H1 (cell line): ENCODE data around the gene FRMD3. TPM values are rescaled to one million over a fixed set of nuclear protein-coding genes. Genes with fewer than 3 reads are reported as not detected.

Experiments
- CTCF ChIA-PET: fragments of 300-600 bp; sonication (Branson Sonifier 250); formaldehyde crosslinking; loops from one replicate; lab custom pipeline; 2021; ENCODE audit not compliant: partially characterized antibody; lab: Charles Lee
- POLR2A ChIA-PET: fragments of 300-600 bp; sonication (Branson Sonifier 250); formaldehyde crosslinking; loops from one replicate; lab custom pipeline; 2021; ENCODE audit warnings: inconsistent platforms; ENCODE audit not compliant: partially characterized antibody; lab: Charles Lee
- DNase-seq, 2 experiments: peaks; one replicate each; pipeline versions ENCODE4 v3.0.0 to v3.0.0-alpha.2; 2010 to 2022; ENCODE audit warnings: low spot score in 2 of 2, low read depth in 1 of 2, mixed read lengths in 1 of 2
- FAIRE-seq: peaks from 2 replicates; lab custom pipeline; 2011; peaks lifted over from hg19 to GRCh38; lab: Jason Lieb, UNC
- H2AFZ ChIP-seq: 2 replicates; pipeline ENCODE4 v1.8.1; 2012; ENCODE audit warnings: low read length, inconsistent platforms
- H2AK5ac ChIP-seq: 2 replicates; pipeline ENCODE4 v1.6.1; 2013; ENCODE audit warnings: low read depth, low read length
- H2BK120ac ChIP-seq: replicated peaks from 2 replicates; pipeline ENCODE3; 2013; ENCODE audit warnings: low read depth, low read length, inconsistent platforms
- H2BK12ac ChIP-seq: 2 replicates; pipeline ENCODE4 v1.6.1; 2013; ENCODE audit warnings: low read depth, low read length
- H2BK15ac ChIP-seq: 2 replicates; pipeline ENCODE4 v1.6.1; 2013; ENCODE audit warnings: low read length
- H2BK20ac ChIP-seq: 2 replicates; pipeline ENCODE4 v1.6.1; 2013; ENCODE audit warnings: low read length
- H2BK5ac ChIP-seq: 2 replicates; pipeline ENCODE4 v1.6.1; 2013; ENCODE audit warnings: low read depth, low read length
- H3K14ac ChIP-seq: 2 replicates; pipeline ENCODE4 v1.6.1; 2013; ENCODE audit warnings: inconsistent platforms; ENCODE audit not compliant: insufficient read length
- H3K18ac ChIP-seq: 2 replicates; pipeline ENCODE4 v1.6.1; 2013; ENCODE audit warnings: low read length; ENCODE audit errors: extremely low read depth
- H3K23ac ChIP-seq: 2 replicates; pipeline ENCODE4 v1.6.1; 2013; ENCODE audit warnings: inconsistent platforms; ENCODE audit not compliant: insufficient read length
- H3K23me2 ChIP-seq: 2 replicates; pipeline ENCODE4 v1.6.1; 2013; ENCODE audit warnings: low read depth, low read length
- H3K27ac ChIP-seq: 2 replicates; pipeline ENCODE4 v1.6.1; 2011; ENCODE audit warnings: low read depth, low read length, inconsistent platforms
- H3K27me3 ChIP-seq, 4 experiments: replicated peaks in 1 of 4; 1 replicate in 1 of 4; 2 replicates in 3 of 4; pipeline versions ENCODE4 v1.6.1 to v1.8.1; 2011 to 2013; ENCODE audit warnings: low read length in 3 of 4, mild to moderate bottlenecking in 3 of 4, inconsistent platforms in 2 of 4, mixed read lengths in 2 of 4, moderate library complexity in 1 of 4; ENCODE audit not compliant: control insufficient read depth in 3 of 4, insufficient read depth in 3 of 4; ENCODE audit errors: extremely low read depth in 1 of 4
- H3K36me3 ChIP-seq, 4 experiments: 2 replicates each; pipeline versions ENCODE4 v1.6.1 to v1.8.1; 2011 to 2013; ENCODE audit warnings: mild to moderate bottlenecking in 4 of 4, low read length in 3 of 4, moderate library complexity in 2 of 4, control low read depth in 1 of 4, inconsistent platforms in 1 of 4; ENCODE audit not compliant: insufficient read depth in 4 of 4, control insufficient read depth in 2 of 4
- H3K4ac ChIP-seq: replicated peaks from 2 replicates; pipeline ENCODE3; 2013; ENCODE audit warnings: low read length, low read depth, mixed read lengths, inconsistent platforms; ENCODE audit not compliant: insufficient read length
- H3K4me1 ChIP-seq, 4 experiments: replicated peaks in 1 of 4; 1 replicate in 1 of 4; 2 replicates in 3 of 4; pipeline versions ENCODE4 v1.6.1 to v1.8.1; 2011 to 2013; ENCODE audit warnings: low read length in 3 of 4, inconsistent platforms in 2 of 4, mixed read lengths in 1 of 4; ENCODE audit not compliant: insufficient read depth in 4 of 4, control insufficient read depth in 3 of 4
- H3K4me2 ChIP-seq, 2 experiments: 2 replicates each; pipeline versions ENCODE4 v1.6.1 to v1.8.1; 2011 to 2013; ENCODE audit warnings: low read depth in 2 of 2, low read length in 2 of 2, control low read depth in 1 of 2, inconsistent platforms in 1 of 2, mild to moderate bottlenecking in 1 of 2; ENCODE audit not compliant: insufficient read depth in 1 of 2
- H3K4me3 ChIP-seq, 4 experiments: fragments of 200-600, 300-600 bp in 1 of 4; sonication (generic), shearing (Covaris generic), sonication (Bioruptor Twin) in 1 of 4; 2 replicates each; pipeline versions ENCODE4 v1.5.1 to v1.8.1; 2011 to 2016; ENCODE audit warnings: low read length in 4 of 4, low read depth in 3 of 4, control low read depth in 2 of 4, inconsistent platforms in 2 of 4, mild to moderate bottlenecking in 2 of 4, mixed read lengths in 1 of 4, moderate library complexity in 1 of 4; ENCODE audit not compliant: insufficient read depth in 2 of 4; ENCODE audit errors: extremely low read depth in 1 of 4
- H3K56ac ChIP-seq: replicated peaks from 2 replicates; pipeline ENCODE3; 2013; ENCODE audit warnings: low read depth, mild to moderate bottlenecking, mixed read lengths, low read length, inconsistent platforms; ENCODE audit not compliant: insufficient read length
- H3K79me1 ChIP-seq: 2 replicates; pipeline ENCODE4 v1.6.1; 2013; ENCODE audit warnings: low read depth, low read length, control low read depth
- H3K79me2 ChIP-seq, 2 experiments: 2 replicates each; pipeline versions ENCODE4 v1.6.1 to v1.8.1; 2012 to 2013; ENCODE audit warnings: low read length in 2 of 2, mild to moderate bottlenecking in 2 of 2, inconsistent platforms in 1 of 2; ENCODE audit not compliant: insufficient read depth in 2 of 2, control insufficient read depth in 1 of 2
- H3K9ac ChIP-seq, 4 experiments: replicated peaks in 1 of 4; 1 replicate in 1 of 4; 2 replicates in 3 of 4; pipeline versions ENCODE4 v1.6.1 to v1.8.1; 2011 to 2013; ENCODE audit warnings: low read depth in 3 of 4, low read length in 3 of 4, control low read depth in 2 of 4, mild to moderate bottlenecking in 2 of 4, moderate library complexity in 2 of 4, inconsistent platforms in 1 of 4; ENCODE audit errors: extremely low read depth in 1 of 4
- H3K9me3 ChIP-seq, 2 experiments: 2 replicates each; pipeline versions ENCODE4 v1.6.1 to v1.8.1; 2012 to 2013; ENCODE audit warnings: mild to moderate bottlenecking in 2 of 2, moderate library complexity in 2 of 2, control low read depth in 1 of 2, inconsistent platforms in 1 of 2, low read depth in 1 of 2, low read length in 1 of 2, mixed read lengths in 1 of 2; ENCODE audit not compliant: insufficient read depth in 2 of 2
- H4K20me1 ChIP-seq, 2 experiments: replicated peaks in 1 of 2; 2 replicates each; pipeline versions ENCODE3 to v1.8.1; 2011 to 2013; ENCODE audit warnings: inconsistent platforms in 2 of 2, low read length in 2 of 2, mild to moderate bottlenecking in 1 of 2; ENCODE audit not compliant: insufficient read depth in 2 of 2, control insufficient read depth in 1 of 2
- H4K5ac ChIP-seq: 2 replicates; pipeline ENCODE4 v1.6.1; 2013; ENCODE audit warnings: low read length, low read depth, mixed read lengths, inconsistent platforms; ENCODE audit not compliant: insufficient read length
- H4K8ac ChIP-seq: 2 replicates; pipeline ENCODE4 v1.8.0; 2013; ENCODE audit warnings: mild to moderate bottlenecking, moderate library complexity, low read length, inconsistent platforms; ENCODE audit not compliant: insufficient read depth; ENCODE audit errors: extremely low read depth
- H4K91ac ChIP-seq: replicated peaks from 2 replicates; pipeline ENCODE3; 2013; ENCODE audit warnings: low read length, mixed read lengths, inconsistent platforms; ENCODE audit not compliant: insufficient read length
- CBX8 ChIP-seq: fragments of 300-800, 300-1000 bp; sonication (generic); IDR thresholded peaks from 2 replicates; pipeline ENCODE4 v1.7.1; 2016; ENCODE audit warnings: low read depth, low read length, borderline replicate concordance
- CTBP2 ChIP-seq: IDR thresholded peaks from 2 replicates; pipeline ENCODE4 v1.7.0; 2011; ENCODE audit warnings: borderline replicate concordance, mild to moderate bottlenecking, moderate library complexity, mixed read lengths, low read length; ENCODE audit not compliant: insufficient read depth, insufficient read length
- JUN ChIP-seq: IDR thresholded peaks from 2 replicates; pipeline ENCODE4 v1.6.1; 2011; ENCODE audit warnings: low read depth, mild to moderate bottlenecking, improper control_type of control experiment, low read length
- KDM1A ChIP-seq: fragments of 200-600, 300-600 bp; sonication (generic); IDR thresholded peaks from 2 replicates; pipeline ENCODE4 v1.7.1; 2016; ENCODE audit warnings: mild to moderate bottlenecking, low read length, borderline replicate concordance
- KDM5A ChIP-seq: fragments of 200-600 bp; IDR thresholded peaks from 2 replicates; pipeline ENCODE4 v1.7.1; 2012; ENCODE audit warnings: mild to moderate bottlenecking, low read length, inconsistent platforms, mixed read lengths
- MAFK ChIP-seq: IDR thresholded peaks from 2 replicates; pipeline ENCODE4 v1.6.1; 2012; ENCODE audit warnings: low read depth, mild to moderate bottlenecking, improper control_type of control experiment, low read length
- POLR2AphosphoS5 ChIP-seq: IDR thresholded peaks from 2 replicates; pipeline ENCODE4 v1.6.1; 2011; ENCODE audit warnings: low read depth, low read length
- SIRT6 ChIP-seq: IDR thresholded peaks from one replicate; pipeline ENCODE4 v1.7.1; 2012; ENCODE audit warnings: low read length, inconsistent platforms
- SP4 ChIP-seq: IDR thresholded peaks from 2 replicates; pipeline ENCODE4 v1.6.1; 2012; ENCODE audit warnings: low read length, inconsistent platforms
- SUZ12 ChIP-seq: fragments of 200-600 bp; sonication (generic); IDR thresholded peaks from 2 replicates; pipeline ENCODE4 v1.6.1; 2012; ENCODE audit warnings: mild to moderate bottlenecking, inconsistent platforms, low read length, moderate library complexity, mixed read lengths
- ZNF274 ChIP-seq: IDR thresholded peaks from 2 replicates; pipeline ENCODE4 v1.7.0; 2012; ENCODE audit warnings: low read length, borderline replicate concordance; ENCODE audit errors: extremely low read depth
- WGBS, 2 experiments: shearing (Covaris generic) in 1 of 2; methylation state at CpG; one replicate each; pipeline versions ENCODE4 v1.1.6 to v1.1.7; 2013 to 2015; ENCODE audit warnings: low lambda C conversion rate in 2 of 2, mixed read lengths in 2 of 2, inconsistent platforms in 1 of 2, low coverage in 1 of 2, missing lambda C conversion rate in 1 of 2; ENCODE audit not compliant: insufficient replicate concordance in 2 of 2, insufficient coverage in 1 of 2, insufficient read length in 1 of 2; ENCODE audit errors: extremely low coverage in 1 of 2, missing lambda C conversion rate in 1 of 2; 5-methylcytosine and 5-hydroxymethylcytosine counted together
- polyA plus RNA-seq, 7 experiments: library from polyadenylated mRNA; depleted of rRNA in 3 of 7; stranded (reverse) in 5 of 7; unstranded in 2 of 7; fragments of >200 nt in 5 of 7; fragments of 200-250 nt in 2 of 7; gene quantifications; 1 replicate in 5 of 7; 2 replicates in 1 of 7; 4 replicates in 1 of 7; pipeline versions ENCODE4 v1.2.1 to v1.2.3, GENCODE V29; 2011 to 2013; ENCODE audit warnings: missing spikeins in 2 of 7, mixed read lengths in 2 of 7
- total RNA-seq: library from RNA; stranded (reverse); fragmentation: NEBNext Ultra II Directional; extraction: Animal tissue kit (Norgen Biotek cat#: 25700); gene quantifications from 2 replicates; pipeline ENCODE4 v1.2.1, GENCODE V29; 2021
- TF ChIP-seq, protein P1 (sequence below): IDR thresholded peaks from 2 replicates; pipeline ENCODE4 v1.6.1; 2011; ENCODE audit warnings: low read length, improper control_type of control experiment
- TF ChIP-seq, protein P2 (sequence below): IDR thresholded peaks from 2 replicates; pipeline ENCODE4 v1.6.1; 2012; ENCODE audit warnings: inconsistent platforms

FRMD3 gene
- total and polyA plus RNA-seq, 2 of the 8 experiments (the other 6 are each of a cell fraction or from before 2014, with no cell fraction given), result 0.15 to 1.4 TPM

DNA sequence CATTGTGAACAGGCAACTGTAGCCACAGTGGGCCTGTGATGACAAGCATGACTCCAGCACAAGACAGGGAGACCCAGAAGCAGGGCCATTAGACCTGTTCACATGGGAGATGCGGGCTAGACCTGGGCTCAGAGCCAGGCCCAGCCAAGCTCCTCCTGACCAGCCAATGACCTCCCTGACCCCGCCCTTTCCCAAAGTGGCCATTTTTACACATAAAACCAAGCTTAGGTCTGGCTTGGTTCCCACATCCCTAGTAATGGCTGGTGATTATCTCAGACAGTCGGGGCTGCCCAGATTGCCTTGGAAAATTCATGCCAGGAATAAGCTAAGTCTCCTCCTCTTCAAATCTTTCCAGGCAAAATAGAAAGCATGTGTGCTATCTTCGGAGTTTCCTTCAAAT lies 94.1 kb downstream of the FRMD3 start:
- Histone ChIP-seq H2AFZ (no peak overlapping the region), H2BK5ac (no peak overlapping the region), H3K4me1 (no peaks in the 10 kb centered on the region), H4K20me1 (no peaks in the 10 kb centered on the region), H3K4ac (no peak overlapping the region), H4K5ac (no peak overlapping the region), H4K8ac (no peak overlapping the region), H2AK5ac (no peak overlapping the region), H2BK15ac (no peak overlapping the region), H3K4me3 (no peak overlapping the region), H3K23ac (no peak overlapping the region), H2BK120ac (no peak overlapping the region), H3K9ac (no peak overlapping the region), H4K91ac (no peak overlapping the region), H3K27ac (no peak overlapping the region), H3K79me2 (no peaks in the 10 kb centered on the region), H3K18ac (no peak overlapping the region), H2BK20ac (no peak overlapping the region), H3K23me2 (no peaks in the 10 kb centered on the region), H3K9me3 (no peaks in the 10 kb centered on the region), H3K79me1 (no peaks in the 10 kb centered on the region), H3K4me2 (no peak overlapping the region), H3K27me3 (no peaks in the 10 kb centered on the region), H3K36me3 (no peaks in the 10 kb centered on the region), H2BK12ac (no peak overlapping the region), H3K56ac (no peak overlapping the region), H3K14ac (no peak overlapping the region)
- ChIA-PET POLR2A (no interaction called here), CTCF (interaction anchor here (0.8 to 1.1 kb wide), 2 partner anchors 40 to 113 kb away, joined by 3 read pairs; no protein-coding TSS in a partner anchor)
- FAIRE-seq, result no peak
- no peak for DNase-seq
- 87% methylated on average over 4 of the region's 4 CpGs; no CpG with 5 or more reads in 1 of the 2 experiments for WGBS, 2 experiments
- TF ChIP-seq ZNF274 (no peak), MAFK (no peak), POLR2AphosphoS5 (no peak), JUN (no peak), SIRT6 (no peak), CTBP2 (no peak), SP4 (no peak), KDM1A (no peak), KDM5A (no peak), CBX8 (no peak), SUZ12 (no peak)
- TF ChIP-seq, protein P1, sequence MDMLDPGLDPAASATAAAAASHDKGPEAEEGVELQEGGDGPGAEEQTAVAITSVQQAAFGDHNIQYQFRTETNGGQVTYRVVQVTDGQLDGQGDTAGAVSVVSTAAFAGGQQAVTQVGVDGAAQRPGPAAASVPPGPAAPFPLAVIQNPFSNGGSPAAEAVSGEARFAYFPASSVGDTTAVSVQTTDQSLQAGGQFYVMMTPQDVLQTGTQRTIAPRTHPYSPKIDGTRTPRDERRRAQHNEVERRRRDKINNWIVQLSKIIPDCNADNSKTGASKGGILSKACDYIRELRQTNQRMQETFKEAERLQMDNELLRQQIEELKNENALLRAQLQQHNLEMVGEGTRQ, result no peak
- TF ChIP-seq, protein P2, sequence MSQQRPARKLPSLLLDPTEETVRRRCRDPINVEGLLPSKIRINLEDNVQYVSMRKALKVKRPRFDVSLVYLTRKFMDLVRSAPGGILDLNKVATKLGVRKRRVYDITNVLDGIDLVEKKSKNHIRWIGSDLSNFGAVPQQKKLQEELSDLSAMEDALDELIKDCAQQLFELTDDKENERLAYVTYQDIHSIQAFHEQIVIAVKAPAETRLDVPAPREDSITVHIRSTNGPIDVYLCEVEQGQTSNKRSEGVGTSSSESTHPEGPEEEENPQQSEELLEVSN, result no peak
